ENCODE results near the gene IFI6. TPM values are rescaled to one million over a fixed set of nuclear protein-coding genes. Genes with fewer than 3 reads are reported as not detected.
A peak's percentile ranks its signal among the peaks of the same experiment; 100 is the strongest.

Gene IFI6
- total and polyA plus RNA-seq, 2 of the 4 experiments (the other 2 are of a cell fraction): 7.3 to 16.8 TPM

DNA sequence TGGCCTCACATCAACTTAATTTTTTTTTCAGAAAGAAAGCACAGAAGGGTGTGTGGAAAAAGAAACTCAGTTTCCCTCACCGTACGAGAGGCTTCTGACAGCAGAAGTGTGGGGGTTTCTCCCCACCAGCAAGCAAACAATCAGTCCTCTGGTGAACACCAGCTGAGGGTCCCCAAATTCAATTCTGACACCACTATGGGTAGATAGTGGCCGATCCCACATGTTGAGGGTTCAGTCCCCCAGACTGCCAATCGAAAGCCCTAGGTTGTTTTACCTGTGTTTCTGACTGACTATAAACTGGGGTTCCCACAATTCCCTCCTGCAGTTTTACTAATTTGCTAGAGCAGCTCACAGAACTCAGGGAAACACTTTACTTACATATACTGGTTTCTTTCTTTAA is 2.1 kb downstream of the IFI6 start:
- no peak for TF ChIP-seq MAZ (IDR thresholded peaks at IDR 0.05; ENCODE audit: borderline replicate concordance, low read depth, low read length)
- POLR2A ChIA-PET (ENCODE audit: unreplicated experiment): interaction anchor here (0.6 to 1.0 kb wide), 3 partner anchors 9 to 268 kb away, joined by 3 to 13 read pairs (median 4); partner anchors contain the start of gene FAM76A
- H4K8ac ChIP-seq (ENCODE audit: low read depth in 2 of 2, low read length in 2 of 2): no peak overlapping the region
- in situ Hi-C loops (cut with MboI; ENCODE audit: low sequenced_read_pairs): loop anchor here (10.0 kb wide), 1 partner anchor 255 kb away; no protein-coding TSS in a partner anchor
- H4K5ac ChIP-seq (ENCODE audit: low read depth, low read length): no peak overlapping the region
- no peak overlapping the region for H3K9ac ChIP-seq (ENCODE audit: low read depth, low read length)
- H4K91ac ChIP-seq (ENCODE audit: insufficient read depth, low read depth, low read length): no peak overlapping the region
- WGBS, 2 experiments (ENCODE audit: extremely low coverage in 2 of 2, insufficient read length in 1 of 2): no CpG with 5 or more reads among the region's 4 CpGs
- H2BK20ac ChIP-seq (ENCODE audit: low read depth, low read length): no peak overlapping the region
- H3K56ac ChIP-seq (ENCODE audit: extremely low read depth, insufficient read depth, low read length): no peak overlapping the region
- H3K18ac ChIP-seq (ENCODE audit: low read depth, low read length): no peak overlapping the region
- peaks cover 3% of the 10 kb centered on the region; the same call in 1 of the 2 replicates for H4K20me1 ChIP-seq (ENCODE audit: insufficient read depth, low read length)
- no peak overlapping the region for H3K14ac ChIP-seq (replicated peaks; ENCODE audit: low read depth, low read length)
- peaks cover 5% of the 10 kb centered on the region; the same call in 1 of the 2 replicates for H3K9me1 ChIP-seq (ENCODE audit: insufficient read depth, low read length)
- no peak overlapping the region for H2BK120ac ChIP-seq (ENCODE audit: low read depth, low read length)
- ATAC-seq (ENCODE audit: low read depth) (no peak), DNase-seq (no peak)
- no peak overlapping the region for H2AFZ ChIP-seq (replicated peaks; ENCODE audit: low read length, poor library complexity)
- no peak overlapping the region for H3K23ac ChIP-seq (ENCODE audit: low read depth, low read length)
- no peak overlapping the region for H3K4me3 ChIP-seq (ENCODE audit: insufficient read depth, low read depth, low read length)
- intact Hi-C loops (cut with micrococcal nuclease): loop anchor here (1.0 to 5.0 kb wide), 2 partner anchors 103 to 162 kb away; partner anchors contain the start of genes PPP1R8 and STX12
- no peak overlapping the region for H3K4me2 ChIP-seq (ENCODE audit: low read depth, low read length)
- H2AK9ac ChIP-seq (replicated peaks; ENCODE audit: low read depth, low read length, poor library complexity): peak overlapping the region; percentile 39
- H2BK5ac ChIP-seq (ENCODE audit: low read depth, low read length, poor library complexity, severe bottlenecking): no peak overlapping the region
- H3K4me1 ChIP-seq (ENCODE audit: control insufficient read depth, insufficient read depth, low read length): peaks cover 5% of the 10 kb centered on the region
- dilution Hi-C loops (cut with HindIII; ENCODE audit: low sequenced_read_pairs, unreplicated experiment): no loop called here
- no peak overlapping the region for H2BK15ac ChIP-seq (ENCODE audit: low read depth, low read length)
- H3K4ac ChIP-seq (ENCODE audit: low read depth, low read length): no peak overlapping the region
- H3K36me3 ChIP-seq (ENCODE audit: control insufficient read depth, insufficient read depth, low read length): no peaks in the 10 kb centered on the region
- no peaks in the 10 kb centered on the region for H3K27me3 ChIP-seq (ENCODE audit: control insufficient read depth, insufficient read depth, low read length)
- CTCF ChIA-PET: interaction anchor here (0.6 to 1.6 kb wide), 11 partner anchors 50 to 343 kb away, joined by 3 to 8 read pairs (median 5); partner anchors contain the start of gene FAM76A
- H3K79me1 ChIP-seq (ENCODE audit: low read depth in 1 of 2, low read length in 2 of 2): no peaks in the 10 kb centered on the region
- no peak overlapping the region for H3K27ac ChIP-seq (ENCODE audit: insufficient read depth, low read length)
- BruUV-seq (replicated peaks): no TSS peak
- no peaks in the 10 kb centered on the region for H3K9me3 ChIP-seq (ENCODE audit: control insufficient read depth, insufficient read depth, low read length)
- no peak overlapping the region for H2AK5ac ChIP-seq (ENCODE audit: low read depth, low read length)
